GM19455 (cell line): ENCODE measurements around the gene CDCA7L.

Source experiments
- ATAC-seq: cut with Tn5 transposase; IDR thresholded peaks from one replicate; pipeline ENCODE4 v1.9.1; 2021; ENCODE audit not compliant: unreplicated experiment

Gene CDCA7L, protein sequence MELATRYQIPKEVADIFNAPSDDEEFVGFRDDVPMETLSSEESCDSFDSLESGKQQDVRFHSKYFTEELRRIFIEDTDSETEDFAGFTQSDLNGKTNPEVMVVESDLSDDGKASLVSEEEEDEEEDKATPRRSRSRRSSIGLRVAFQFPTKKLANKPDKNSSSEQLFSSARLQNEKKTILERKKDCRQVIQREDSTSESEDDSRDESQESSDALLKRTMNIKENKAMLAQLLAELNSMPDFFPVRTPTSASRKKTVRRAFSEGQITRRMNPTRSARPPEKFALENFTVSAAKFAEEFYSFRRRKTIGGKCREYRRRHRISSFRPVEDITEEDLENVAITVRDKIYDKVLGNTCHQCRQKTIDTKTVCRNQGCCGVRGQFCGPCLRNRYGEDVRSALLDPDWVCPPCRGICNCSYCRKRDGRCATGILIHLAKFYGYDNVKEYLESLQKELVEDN

DNA sequence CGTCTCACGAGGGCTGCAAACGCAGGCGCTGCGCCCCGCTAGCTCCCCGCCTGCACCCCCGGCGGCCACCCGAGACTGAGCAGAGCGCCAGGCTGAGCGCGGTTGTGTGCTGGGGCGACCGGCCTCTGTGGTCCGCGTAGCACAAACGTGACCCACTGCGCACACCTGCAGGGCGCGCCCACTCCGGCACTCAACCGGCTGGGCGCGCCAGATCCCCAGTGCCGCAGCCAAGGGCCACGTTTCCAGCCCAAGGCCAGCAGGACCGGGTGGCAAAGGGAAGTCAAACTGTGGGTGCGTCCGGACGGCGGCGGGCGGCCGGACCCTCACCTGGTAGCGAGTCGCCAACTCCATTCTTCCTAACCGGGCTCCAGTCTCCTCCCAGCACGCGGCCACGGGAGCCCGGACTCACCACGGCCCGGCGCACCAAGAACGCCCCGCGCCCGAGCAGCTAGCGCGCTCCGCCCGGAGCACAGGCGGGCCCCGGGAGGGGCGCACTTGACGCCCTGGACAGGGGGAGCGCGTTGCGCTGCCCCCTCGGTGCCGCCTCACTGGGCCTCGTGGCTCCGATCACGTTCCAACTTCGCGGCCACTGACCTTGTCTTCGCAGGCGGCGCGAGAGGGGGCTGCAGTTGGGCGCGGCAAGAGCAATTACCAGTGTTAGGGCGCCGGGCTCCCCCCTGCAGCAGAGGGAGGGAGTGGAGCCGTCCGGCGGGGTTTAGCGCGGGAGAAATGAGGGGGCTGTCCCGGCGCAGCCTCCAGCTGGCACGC, at the start of gene CDCA7L:
CDCA7L (minus strand) TSS at position 446 of the 768 bp plus-strand sequence; CDS start at position 351, 95 bp downstream.
- peak; percentile 91 for ATAC-seq

DNA sequence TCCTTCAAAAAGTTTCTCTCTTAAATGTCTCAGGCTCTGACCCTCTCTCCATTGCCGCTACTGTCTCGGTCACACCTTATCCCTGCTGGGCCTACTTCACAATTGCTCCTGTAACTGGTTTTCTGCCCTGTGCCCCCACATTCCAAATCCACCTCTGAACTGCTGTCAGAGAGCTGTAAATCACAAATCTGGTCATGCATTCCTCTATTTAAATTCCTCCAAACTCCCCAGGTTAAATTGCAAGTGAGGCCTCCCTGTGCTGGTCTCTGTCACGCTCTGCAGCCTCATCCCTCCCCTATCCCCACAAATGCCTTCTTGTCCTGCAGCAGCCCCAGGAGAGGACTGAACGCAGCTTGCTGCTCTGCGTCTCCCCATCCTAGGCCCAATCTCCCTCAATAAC, 40.4 kb upstream of the CDCA7L start:
- no peak for ATAC-seq

DNA sequence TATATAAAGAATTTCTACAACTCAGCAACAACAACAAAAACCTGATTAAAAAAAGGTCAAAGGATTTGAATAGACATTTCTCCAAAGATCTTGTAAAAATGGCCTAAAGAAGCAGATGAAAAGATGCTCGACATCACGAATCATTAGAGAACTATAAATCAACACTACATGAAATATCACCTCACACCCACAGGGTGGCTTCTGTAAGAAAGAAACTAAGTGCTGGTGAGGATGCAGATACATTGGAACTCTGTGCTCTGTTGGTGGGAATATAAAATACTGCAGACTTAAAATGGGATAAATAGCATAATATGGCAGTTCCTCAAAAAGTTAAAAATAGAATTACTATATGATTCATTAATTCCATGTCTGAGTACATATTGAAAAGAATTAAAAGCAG, 38.3 kb upstream of the CDCA7L start:
- ATAC-seq, result no peak

DNA sequence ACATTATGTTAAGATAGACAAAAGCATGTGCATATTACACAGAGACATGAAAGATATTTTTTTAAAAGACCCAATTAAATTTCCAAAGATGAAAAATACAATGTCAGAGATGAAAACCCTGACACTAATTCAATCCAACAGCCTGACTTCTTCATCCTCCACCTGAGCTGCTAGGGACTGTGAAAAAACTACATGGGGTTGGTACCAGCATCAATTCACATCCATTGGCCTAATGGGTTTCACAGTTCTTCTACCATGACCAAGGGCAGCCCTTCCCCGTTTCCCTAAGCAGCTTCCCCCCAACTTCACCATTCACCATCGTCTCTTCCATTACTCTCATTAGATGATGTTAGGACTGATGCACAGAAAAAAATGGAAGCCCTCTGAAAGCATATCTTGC, 37.4 kb upstream of the CDCA7L start:
- no peak for ATAC-seq

DNA sequence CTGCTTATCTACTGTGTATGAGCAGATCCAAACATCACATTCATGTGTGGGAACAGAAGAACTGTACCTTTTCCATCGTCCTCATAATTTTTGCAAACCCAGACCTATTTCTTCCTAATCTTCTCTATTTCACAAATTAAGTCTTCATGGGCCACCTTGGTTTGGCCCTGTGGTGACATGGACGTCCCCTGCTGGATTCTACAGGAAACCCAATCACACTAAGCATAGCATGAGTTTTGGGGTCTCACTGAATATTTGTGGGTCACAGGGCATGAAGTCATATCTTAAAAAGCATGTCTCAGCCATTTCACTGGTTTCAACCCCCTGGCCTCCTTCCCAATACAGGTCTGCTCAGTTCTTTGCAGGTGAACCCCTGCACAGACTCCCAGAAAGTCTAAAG, 35.8 kb upstream of the CDCA7L start:
- ATAC-seq, result no peak

DNA sequence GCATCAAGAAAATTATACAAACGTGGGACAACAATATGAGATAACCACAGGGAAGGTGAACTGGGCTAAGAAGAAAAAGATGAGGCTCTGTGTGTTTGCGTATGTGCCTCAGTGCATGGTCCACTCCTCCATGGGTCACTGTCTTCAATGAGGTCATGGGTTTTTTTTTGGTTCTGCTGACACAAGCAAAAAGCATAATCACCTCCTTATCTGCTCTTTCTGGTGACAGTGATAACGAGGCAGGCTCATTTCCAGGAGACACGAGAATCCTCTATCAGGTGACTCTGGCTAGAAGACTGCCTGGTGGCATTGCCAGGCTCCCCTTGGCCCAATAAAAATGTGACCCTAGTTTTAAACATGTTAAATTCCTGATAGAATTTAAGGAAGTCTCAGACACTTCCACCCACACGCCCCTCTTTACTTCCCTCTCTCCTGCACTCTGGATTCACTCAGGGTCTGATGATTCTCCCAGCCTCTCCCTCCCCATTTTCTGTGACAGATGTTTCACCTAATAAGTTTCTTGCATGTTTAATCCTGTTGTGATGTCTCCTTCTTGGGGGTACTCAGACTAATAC, 35.3 kb upstream of the CDCA7L start:
- no peak for ATAC-seq

DNA sequence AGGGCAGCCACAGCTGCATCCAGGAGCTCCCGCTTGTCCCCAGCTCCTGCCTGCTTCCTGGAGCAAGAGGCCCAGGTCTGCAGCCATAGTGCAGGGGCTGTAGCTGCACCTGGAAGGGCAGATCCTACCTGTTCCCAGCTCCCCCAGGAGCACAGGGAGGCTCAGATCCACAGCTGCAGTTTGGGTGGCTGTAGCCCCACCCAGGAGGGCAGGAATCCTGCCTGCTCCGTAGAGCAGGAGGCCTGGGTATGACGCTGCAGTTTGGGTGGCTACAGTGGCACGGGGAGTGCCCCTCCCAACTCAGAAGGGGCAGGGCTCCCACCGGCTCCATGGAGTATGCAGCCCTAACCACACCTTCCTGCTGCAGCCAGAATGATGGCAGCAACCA, 26.7 kb upstream of the CDCA7L start:
- no peak for ATAC-seq

DNA sequence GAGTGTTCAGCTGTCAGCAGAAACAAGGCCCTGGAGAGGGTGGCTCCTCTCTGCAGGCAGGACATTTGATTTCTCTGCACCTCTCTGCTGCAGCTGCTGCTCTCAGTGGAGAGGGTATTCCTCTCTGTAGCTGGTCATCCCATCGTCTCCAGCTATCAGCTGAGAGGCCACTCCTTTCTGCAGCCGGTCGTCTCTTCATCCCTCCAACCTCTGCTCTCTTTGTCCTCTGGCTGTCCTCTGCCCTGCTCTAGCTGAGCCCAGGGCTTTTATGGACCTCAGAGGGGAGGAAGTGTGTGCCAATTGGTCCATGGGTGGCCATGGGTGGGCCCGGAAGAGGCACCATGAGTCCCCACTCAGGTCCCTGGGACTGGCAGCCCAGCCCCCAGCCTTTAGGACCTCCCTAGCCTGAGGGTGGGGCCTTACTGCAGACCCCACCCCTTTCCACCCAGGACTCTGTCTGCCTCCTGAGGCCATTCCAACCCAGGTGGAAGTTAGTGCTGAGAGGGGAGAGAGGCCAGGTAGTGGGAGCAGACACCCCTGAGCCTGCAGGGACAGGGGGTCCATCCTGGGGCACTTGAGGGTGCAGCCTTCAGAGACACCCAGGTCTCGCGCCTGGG, 26.2 kb upstream of the CDCA7L start:
- ATAC-seq, result no peak

DNA sequence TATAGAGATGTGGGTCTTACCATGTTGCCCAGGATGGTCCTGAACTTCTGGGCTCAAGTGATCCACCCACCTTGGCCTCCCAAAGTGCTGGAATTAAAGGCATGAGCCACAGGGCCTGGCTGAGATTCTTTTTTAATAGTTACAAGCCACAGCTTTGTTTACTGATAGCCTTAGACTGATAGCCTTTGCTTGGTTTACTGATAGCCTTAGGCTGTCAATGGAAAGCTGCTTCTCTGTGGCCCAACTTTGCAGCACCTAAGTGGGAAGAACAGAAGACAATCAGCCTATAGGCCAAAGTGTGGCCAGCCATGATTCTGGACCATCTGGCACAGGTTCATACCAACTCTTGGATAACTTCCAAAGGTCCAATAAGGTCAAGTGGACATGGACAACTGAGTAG, 24.1 kb upstream of the CDCA7L start:
- no peak for ATAC-seq

DNA sequence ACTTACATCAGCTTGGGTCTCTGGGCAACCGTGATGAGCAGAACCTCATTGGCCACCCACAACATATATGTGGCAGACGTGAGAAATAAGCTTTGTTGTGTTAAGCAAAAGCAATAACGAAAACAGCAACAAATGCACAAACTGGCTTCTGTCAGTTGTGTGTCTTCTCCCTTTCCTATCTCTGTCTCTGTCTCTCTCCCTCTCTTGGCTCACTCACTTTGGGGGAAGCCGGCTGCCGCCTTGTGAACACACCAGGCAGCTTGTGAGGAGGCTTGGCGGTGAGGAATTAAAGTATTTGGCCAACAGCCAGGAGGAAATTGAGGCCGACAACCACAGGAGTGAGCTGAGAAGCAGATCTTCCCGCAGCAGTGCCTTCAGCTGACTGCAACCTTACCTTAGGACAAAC, 21.9 kb upstream of the CDCA7L start:
- no peak for ATAC-seq

DNA sequence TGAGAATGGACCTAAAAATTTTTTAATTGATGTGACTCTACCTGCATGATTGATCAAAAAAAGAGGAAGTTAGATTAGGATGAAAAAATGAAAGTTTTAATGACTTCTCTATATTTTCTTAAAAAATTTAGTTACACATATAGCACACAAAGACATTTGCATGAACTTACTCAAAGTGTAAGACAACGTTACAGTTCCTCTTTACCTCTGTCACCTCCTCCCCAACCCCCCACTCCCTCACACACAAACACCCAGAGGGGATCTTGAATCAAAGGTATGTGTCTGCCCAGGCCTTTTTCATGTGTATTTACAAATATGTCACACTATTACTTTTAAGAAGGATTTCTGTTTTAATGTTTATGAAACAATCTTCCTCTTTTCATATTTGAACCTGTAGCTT, 20.6 kb upstream of the CDCA7L start:
- ATAC-seq, result peak; percentile 78

DNA sequence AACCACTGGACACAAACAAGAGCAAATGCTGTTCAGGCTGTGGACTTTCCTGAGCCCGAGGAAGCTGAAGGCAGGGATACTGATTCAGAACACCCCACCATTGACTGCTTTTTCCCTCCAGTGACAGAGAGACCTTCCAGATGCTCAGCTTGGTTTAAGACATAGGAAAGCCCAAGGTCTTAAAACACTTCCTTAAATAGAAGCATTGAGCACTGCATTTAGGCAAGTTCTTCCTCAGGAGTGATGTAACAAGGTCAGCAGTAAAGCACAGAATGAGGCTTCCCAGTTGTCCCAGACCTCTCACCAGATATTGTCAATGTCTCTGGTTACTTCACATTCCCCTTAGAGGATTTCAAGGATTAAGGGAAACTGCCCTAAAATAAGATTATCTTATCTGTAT, 19.6 kb upstream of the CDCA7L start:
- no peak for ATAC-seq

DNA sequence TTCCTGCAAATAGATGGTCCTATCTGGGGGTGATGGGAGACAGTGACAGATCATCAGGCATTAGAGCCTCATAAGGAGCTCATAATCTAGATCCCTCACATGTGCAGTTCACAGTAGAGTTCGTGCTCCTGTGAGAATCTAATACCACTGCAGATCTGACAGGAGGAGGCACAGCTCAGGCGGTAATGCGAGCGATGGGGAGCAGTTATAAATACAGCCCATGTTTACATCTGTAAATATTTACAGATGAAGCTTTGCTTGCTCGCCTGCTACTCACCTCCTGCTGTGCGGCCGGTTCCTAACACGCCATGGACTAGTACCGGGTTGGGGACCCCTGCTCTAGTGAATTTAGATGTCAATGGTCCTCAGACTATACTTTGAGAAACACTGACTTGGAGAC, 17.0 kb upstream of the CDCA7L start:
- no peak for ATAC-seq

DNA sequence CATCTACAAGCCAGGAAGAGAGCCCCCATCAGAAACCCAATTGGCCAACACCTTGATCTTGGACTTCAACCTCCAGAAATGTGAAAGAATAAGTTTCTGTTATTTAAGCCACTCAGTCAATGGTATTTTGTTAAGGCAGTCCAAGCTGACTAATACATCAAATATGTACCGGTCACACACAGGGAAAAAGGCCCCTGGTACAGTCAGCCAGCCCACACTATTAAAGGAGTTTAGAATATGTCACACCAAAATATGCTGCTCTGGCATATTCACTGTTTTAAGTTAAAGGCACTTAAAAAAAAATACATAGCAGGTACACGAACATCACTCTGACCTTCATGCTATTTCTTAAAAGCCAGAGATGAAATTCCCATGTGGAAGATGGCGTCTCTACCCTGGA, 15.2 kb upstream of the CDCA7L start:
- no peak for ATAC-seq

DNA sequence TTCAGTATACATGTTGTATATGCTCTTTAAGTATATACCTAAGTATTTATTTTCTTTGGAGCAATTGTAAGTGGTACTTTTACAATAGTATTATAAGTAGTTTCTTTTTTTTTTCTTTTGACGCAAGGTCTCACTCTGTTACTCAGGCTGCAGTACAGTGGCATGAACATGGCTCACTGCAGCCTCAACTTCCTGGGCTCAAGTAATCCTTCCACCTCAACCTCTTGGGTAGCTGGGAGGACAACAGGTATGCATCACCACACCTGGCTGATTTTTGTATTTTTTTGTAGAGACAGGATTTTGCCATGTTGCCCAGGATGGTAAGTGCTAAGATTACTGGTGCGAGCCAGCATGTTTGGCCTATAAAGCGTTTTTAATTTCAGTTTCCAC, 13.7 kb upstream of the CDCA7L start:
- no peak for ATAC-seq

DNA sequence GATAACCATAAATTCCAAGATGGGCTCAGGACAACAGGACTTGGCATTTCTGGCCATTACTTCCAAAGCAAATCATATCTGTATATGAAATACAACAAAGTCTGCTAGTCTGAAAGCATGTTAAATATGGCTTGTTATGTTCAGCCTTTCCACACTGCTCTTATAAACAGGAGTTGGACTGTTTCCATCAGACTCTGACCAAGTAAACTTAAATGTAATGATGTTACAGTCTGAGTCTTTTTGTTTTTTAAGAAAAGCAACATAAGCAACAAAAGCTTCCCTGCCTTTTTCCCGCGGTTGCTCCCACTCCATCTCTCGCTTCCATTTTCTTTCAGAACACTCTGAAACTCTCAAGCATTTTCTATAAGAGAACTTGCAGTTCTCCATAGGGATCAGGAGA, 8.1 kb upstream of the CDCA7L start:
- ATAC-seq, result no peak

DNA sequence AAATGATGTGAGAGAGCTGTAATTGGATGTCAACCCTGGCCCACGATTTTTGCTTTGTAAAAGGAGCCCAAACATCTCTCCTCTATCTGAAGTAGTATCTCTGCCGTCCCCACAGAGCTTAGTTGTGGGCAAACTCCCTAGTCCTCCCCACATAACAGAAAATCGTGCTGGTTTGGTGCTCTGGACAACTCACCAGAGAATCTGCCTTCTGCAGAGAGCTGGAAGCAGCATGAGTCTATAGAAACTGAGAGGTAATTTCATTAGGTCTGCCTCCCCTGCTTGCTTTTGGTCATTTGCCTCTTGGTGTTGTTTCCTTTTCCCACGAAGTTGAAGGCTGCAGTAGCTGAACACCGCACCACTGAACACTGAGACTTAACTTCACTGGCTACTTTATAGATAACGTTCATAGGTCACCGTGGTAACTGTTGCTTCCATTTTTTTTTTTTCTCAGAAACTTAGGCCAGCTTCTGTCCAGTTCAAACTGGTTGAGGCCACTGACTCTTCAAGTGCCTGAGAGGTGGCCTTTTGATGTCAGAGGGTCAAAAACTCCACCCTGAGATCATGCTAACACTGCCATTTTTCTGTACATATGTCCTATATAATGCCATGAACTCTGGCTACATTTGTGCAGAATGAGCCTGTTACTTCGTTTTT, 3.3 kb upstream of the CDCA7L start:
- ATAC-seq, result no peak

DNA sequence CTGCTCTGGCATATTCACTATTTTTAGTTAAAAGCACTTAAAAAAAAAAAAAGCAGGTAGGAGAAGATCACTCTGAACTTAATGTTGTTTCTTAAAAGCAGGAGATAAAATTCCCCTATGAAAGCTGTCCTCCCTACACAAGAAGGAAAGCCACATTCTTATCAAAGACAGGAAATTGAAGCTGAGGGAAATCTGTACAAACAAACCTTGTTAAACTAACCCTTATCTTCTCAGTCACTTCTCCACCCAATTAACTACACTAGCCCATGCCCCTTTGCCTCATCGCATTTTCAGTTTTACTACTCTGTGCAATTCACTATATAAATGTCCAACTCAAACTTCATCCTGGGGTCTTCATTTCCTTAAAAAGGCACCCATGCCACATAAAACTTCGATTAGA, 2.7 kb upstream of the CDCA7L start:
- ATAC-seq, result no peak

DNA sequence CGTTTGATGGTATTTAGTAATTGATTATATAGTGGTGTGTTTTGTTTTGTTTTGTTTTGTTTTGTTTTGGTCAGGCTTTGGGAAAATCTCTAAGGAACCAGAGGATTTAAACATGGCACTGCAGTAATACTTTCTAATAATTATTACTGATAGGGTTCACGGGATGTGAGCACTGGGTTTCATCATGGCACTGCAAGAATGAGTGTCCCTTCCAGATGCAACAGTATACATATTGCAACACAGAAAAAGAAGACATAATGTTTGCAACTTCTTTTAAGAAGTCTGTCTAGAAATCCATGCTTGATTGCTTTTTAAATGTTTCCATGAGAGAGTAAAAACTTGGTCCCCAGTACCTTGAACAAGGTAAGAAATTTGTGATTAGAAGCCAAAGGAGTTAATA, 2.2 kb upstream of the CDCA7L start:
- ATAC-seq, result no peak

DNA sequence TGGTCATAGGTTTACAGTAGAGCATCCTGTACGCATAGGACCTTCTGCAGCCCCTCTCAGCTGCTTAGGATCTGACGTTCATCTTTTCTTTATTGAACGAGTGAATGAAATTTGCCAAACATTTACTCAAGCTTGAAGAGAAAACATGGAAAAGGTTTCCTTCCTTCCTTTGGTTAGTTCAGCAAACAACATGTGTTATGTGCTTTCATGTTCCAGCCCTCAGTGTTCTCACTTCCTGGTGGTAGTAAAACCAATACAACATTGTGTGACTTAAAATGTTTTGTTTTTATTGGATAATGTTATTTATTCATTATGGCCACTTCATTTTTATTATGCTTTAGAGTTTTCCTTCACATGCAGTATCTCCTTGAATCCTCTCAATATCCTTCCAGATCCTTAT, 1.4 kb upstream of the CDCA7L start:
- no peak for ATAC-seq

DNA sequence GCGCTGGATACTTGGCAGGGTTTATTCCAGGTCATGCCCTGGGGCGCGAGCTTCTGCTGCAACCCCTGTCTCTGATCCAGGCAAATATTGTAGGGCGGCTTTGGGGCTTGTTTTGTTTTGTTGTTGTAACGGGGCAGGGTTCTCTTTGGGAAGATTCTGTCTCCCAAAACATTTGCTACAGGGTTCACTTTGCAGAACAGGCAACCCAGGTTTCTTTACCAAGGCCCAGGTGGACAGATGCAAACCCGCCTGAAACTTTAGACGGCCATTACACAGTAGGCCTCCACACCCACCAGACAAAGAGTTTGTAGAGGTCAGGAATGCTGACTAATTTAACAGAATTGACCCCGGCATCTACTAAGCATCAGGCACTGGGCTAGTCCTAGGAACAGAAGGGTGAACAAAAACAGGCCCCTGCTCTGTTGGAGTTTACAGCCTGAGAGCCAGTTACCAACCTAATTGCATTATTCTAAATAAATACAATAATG, 567 bp upstream of the CDCA7L start:
- no peak for ATAC-seq
